Middle frontal gyrus (tissue), 1 donor: ENCODE data around the gene AFF3.

ENCODE experiments used
- DNase-seq: peaks from one replicate; pipeline ENCODE4 v3.0.0-alpha.2; 2015; ENCODE audit warnings: low spot score; ENCODE audit errors: extremely low spot score

The AFF3 gene

DNA sequence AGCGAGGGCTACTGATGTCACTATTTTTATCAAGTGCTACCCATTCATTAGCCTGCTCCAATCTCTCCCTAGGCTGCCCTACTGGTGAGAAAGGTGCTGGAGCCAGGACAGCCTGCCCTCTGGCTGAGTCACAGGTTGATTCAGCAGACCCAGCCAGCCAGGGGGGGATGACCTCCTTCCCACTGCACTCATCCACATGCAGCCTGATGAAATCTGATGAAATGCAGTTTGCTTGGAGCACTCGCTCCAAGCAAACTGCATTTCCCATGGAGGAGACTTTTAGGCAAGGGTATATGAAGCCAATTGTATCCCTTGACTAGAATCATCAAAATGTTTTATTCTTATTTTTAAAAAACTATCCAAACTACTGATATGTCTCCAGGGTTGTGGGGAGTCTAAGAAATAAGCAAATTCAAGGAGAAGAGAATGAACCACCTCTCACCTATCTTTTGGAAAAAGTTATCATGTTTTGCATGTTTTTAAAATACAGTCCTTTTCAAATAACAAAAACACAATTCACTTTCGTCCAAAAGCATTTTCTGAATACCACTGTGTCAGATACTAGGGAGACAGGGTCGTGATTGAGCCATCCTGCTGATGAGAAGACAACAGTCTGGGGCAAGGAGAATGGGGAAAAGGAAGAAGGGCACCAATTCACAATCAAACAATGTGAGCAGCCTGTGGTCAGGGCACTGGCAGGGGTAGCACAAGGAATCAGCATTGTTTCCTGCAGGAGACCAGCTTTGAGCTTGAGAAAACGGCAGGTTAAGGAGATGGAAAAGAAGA, 128.3 kb downstream of the AFF3 start:
- no peak for DNase-seq

GRCh38 chr2:100012561-100012960, 129.8 kb downstream of the AFF3 start:
- no peak for DNase-seq

- DNase-seq, result no peak
These were observed 131.1 kb downstream of the AFF3 start for GRCh38 chr2:100011272-100011731.

DNA sequence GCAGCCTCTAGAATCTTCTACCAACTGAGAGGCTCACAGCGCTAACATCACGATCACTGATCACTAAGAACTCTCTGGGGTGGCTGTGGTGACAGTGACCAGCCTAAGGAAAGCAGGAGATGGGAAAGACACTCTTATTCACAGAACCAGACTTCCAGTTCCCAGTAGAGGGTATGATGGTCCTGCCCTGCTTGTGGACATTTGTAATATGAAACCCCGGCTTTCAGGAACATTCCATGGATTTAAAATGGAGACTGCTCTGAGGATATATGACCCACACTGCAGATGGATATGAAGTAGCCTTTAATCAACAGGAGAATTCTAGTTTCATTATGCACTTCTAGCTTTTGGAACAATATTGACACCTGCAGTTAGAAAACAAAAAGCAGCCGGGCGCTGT, 131.8 kb downstream of the AFF3 start:
- no peak for DNase-seq

- DNase-seq, result no peak
These were observed 132.6 kb downstream of the AFF3 start for GRCh38 chr2:100009743-100010142.

DNA sequence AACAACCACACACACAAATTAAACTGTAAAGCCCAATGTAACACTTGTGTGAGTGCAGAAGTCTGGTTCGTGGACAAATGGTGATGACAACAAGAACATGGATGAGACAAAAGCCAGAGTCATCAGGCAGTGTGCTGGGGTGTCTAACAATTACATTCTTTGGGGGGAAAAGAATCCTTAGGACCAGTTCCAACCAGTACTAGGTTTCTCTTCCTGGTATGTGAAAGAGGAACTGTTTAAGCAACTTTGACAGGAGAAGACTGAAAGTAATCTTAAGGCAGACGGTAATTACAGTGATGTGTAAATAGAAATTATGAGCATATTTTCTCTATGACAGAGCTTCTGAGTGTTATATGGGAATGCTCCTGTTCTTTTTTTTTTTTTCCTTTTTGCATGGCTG, 133.4 kb downstream of the AFF3 start:
- no peak for DNase-seq

- DNase-seq, result no peak
These were observed 135.9 kb downstream of the AFF3 start for GRCh38 chr2:100006516-100006915.

DNA sequence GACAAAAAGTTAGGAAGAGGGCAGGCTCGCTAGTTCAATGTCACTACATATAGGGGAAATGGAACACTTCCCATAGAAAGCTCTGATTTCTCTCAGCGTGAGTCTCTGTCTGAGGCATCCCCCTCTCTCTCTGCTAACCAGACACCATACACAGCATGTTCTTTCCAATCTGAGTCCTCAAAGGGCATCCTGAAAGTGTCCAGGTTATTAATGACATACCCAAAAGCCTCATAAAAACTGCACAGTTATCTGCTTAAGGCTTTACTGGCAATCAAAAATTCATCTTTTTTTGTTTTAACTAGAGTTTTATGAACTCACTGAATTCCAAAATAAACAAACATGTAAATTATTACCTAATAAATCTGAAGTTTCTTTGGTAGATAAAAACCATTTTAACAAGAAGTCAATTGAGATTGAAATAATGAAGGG, 137.4 kb downstream of the AFF3 start:
- DNase-seq, result no peak

- no peak for DNase-seq
These were observed 138.0 kb downstream of the AFF3 start for GRCh38 chr2:100004348-100004884.

DNA sequence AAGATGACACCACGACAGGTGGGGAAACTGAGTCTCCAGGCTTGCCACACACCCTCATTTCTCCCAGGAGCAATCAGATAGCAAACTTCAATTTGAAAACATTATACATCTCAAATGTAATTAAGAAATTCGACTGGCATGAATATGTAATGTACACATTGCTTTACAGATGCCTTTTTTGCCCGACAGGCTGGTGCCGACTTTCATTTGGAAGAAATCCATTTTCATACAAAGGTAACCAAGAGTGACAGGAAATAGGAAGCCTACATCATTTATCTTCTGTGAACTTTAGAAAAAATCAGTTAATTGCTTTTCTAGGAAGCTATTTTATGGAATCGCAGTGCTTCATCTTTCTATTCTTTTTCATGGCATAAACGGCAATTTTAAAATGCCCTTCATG, 140.3 kb downstream of the AFF3 start:
- DNase-seq, result no peak

GRCh38 chr2:100000915-100001707, 141.3 kb downstream of the AFF3 start:
- no peak for DNase-seq

GRCh38 chr2:99998651-99999320, 143.6 kb downstream of the AFF3 start:
- no peak for DNase-seq

DNA sequence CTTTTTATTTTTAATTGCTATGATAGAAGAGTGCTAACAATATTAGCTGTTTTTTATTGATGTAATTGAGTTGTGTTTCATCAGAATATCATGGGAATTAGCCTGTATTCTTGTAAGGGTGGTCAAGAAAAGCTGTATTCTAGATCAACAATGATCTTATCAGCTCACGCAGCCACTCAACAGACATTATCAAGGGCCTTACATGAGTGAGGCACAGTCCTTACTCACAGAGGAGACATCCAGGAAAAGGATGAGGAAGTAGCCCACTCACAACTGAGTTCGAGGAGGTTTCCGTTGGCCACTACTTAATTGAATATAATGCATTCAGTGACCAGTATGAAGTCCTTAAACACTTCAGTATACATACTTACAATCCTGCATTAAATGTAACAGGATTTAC, 152.5 kb downstream of the AFF3 start:
- no peak for DNase-seq

- no peak for DNase-seq
These were observed 153.8 kb downstream of the AFF3 start for GRCh38 chr2:99988599-99988998.

DNA sequence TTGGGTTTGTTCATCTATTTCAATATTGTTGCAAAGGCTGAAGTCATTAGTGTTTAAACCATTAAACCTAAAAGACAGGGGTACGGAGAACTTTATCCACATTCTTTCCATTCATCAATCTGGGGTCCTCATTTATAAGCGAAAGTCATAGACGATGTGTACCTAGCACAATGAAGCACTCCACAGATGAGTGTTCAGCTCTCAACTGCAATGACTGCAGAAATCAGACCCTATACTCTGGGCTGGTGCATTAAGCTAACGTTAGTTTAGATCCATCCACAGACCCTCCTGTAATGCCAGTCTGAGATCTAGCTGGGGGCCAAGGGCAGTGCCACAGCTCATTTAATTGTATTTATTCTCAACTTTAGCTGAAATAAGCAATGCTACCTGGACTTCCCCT, 155.2 kb downstream of the AFF3 start:
- DNase-seq, result no peak

DNA sequence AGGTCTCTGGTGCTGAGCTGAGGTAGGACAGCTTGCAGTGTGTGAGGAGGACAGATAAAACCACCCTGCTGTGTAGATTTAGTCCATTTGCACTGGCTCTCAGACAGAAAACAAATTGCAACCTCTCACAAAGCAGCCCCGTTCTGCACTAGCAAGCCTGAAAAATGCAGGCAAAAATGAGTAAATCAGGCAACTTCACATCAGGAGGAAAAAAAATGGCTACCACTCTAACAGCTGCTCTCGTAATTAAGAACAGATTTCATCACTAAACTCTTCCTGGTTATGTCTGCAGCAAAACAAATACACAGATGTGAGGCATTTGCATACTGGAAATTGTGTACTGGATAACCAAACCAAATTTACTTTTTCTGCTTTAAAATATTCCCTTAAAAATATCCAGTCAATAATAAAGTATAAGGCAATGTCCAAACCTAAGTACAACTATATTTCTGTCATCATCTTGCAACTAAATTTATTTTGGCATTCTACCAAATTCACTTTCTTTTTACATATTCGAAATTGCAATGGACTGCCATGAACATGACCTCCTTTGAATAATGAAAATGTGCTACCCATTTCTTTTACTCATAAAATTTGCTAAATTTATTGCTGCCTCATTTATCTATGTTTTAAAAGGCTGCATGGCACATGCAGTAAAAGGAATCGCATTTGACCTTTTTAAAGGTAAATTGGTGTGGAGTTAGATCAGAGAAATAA, 157.4 kb downstream of the AFF3 start:
- no peak for DNase-seq

DNA sequence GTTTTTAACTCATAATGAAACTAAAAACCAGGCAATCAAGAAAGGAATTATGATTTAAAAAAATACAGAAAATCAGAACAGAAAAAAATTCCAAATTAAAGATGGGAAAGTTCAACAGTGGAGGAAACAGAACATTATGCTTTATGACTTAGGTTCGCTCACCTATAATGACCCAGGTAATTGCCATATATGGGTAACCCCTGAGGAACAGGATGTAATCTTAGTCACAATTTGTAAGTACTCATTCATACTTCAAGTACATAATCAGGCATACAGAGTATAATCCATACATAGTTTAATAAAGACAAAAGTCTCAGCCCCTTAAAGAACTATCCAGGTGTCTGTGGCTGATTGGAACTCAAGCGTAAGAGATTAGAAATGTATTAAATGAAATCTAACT, 159.6 kb downstream of the AFF3 start:
- no peak for DNase-seq

GRCh38 chr2:99981840-99982239, 160.6 kb downstream of the AFF3 start:
- DNase-seq, result no peak

DNA sequence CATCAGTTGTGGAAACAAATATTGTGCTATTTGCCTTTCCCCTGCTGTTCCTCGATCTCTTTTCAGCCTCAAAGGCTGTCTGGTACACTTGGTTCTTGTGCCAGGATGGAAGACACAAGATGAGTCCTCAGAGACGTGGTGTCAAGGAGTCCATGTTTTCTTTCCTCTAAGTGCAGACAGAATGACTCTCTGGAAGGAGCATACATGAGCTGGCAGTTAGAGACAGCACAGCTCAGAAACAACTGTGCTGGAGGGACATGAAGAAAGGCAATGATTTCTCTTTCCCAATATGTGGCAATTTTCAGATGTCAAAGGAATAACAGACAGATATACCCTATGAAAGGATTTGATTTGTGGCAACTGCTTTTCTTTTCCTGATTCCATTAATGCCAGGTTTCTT, 162.2 kb downstream of the AFF3 start:
- no peak for DNase-seq

DNA sequence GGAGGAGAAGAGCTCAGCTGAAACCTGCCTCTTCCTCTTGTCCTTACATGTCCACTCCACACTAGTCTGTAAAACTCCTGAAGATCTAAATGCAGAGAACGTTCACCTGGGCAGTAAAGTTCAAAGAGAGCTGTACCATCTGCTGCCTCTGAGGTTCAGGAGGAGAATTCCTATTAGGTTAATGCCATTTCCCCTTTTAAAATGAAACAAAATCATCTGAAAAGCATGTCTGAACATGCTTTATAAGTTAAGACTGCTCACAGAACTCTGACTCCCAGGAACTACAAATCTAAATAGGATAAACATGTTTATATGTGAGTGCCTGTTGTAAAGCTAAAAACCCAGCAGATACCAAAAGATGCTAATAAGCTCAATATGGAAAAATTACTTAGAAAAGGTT, 164.4 kb downstream of the AFF3 start:
- DNase-seq, result no peak

- DNase-seq, result no peak
These were observed 167.0 kb downstream of the AFF3 start for GRCh38 chr2:99975386-99975785.
